Calu3 (cell line): Measurements from ENCODE around the gene ATG9B. TPM values are rescaled to one million over a fixed set of nuclear protein-coding genes. Genes with fewer than 3 reads are reported as not detected.

Experiments used
- BruUV-seq: library from RNA; stranded (reverse); fragments of 400-500 nt; replicated peaks from 2 replicates; lab custom pipeline; 2021; lab: Mats Ljungman, UMichigan
- CTCF ChIA-PET: fragments of 300-600 bp; sonication (Branson Sonifier 250); formaldehyde crosslinking; loops from one replicate; lab custom pipeline; 2022; ENCODE audit warnings: antibody characterized with exemption; lab: Charles Lee
- DNase-seq: peaks from one replicate; pipeline ENCODE4 v3.0.0; 2022
- H3K27ac Mint-ChIP-seq: one replicate; pipeline ENCODE4 v1.8.0; 2022; ENCODE audit warnings: mixed read lengths; ENCODE audit not compliant: unreplicated experiment
- H3K27me3 Mint-ChIP-seq: one replicate; pipeline ENCODE4 v1.8.0; 2022; ENCODE audit warnings: mixed read lengths; ENCODE audit not compliant: unreplicated experiment
- H3K36me3 Mint-ChIP-seq: one replicate; pipeline ENCODE4 v1.8.0; 2022; ENCODE audit warnings: mild to moderate bottlenecking, moderate library complexity, mixed read lengths; ENCODE audit not compliant: insufficient read depth, unreplicated experiment
- H3K4me1 Mint-ChIP-seq: one replicate; pipeline ENCODE4 v1.8.0; 2022; ENCODE audit warnings: mild to moderate bottlenecking, low read depth, mixed read lengths; ENCODE audit not compliant: unreplicated experiment
- H3K4me3 Mint-ChIP-seq: one replicate; pipeline ENCODE4 v1.8.0; 2022; ENCODE audit warnings: mild to moderate bottlenecking, low read depth, moderate library complexity, mixed read lengths; ENCODE audit not compliant: unreplicated experiment
- H3K9me3 Mint-ChIP-seq: one replicate; pipeline ENCODE4 v1.8.0; 2022; ENCODE audit warnings: low read depth, mixed read lengths; ENCODE audit not compliant: unreplicated experiment
- CTCF ChIP-seq: fragments of 200-600 bp; IDR thresholded peaks from one replicate; pipeline ENCODE4 v1.8.0; 2022; ENCODE audit warnings: antibody characterized with exemption; ENCODE audit not compliant: unreplicated experiment
- intact Hi-C: fragments of 100-400 bp; cut with micrococcal nuclease; formaldehyde crosslinking; loops from one replicate; pipeline ENCODE4 v1.10.0; 2022; ENCODE audit not compliant: unreplicated experiment
- total RNA-seq: library from RNA; stranded (reverse); gene quantifications from 2 replicates; pipeline ENCODE4 v1.2.3, GENCODE V29; 2022

The ATG9B gene
- total RNA-seq, 1 experiment from 2014 or later: 7.9 TPM

DNA sequence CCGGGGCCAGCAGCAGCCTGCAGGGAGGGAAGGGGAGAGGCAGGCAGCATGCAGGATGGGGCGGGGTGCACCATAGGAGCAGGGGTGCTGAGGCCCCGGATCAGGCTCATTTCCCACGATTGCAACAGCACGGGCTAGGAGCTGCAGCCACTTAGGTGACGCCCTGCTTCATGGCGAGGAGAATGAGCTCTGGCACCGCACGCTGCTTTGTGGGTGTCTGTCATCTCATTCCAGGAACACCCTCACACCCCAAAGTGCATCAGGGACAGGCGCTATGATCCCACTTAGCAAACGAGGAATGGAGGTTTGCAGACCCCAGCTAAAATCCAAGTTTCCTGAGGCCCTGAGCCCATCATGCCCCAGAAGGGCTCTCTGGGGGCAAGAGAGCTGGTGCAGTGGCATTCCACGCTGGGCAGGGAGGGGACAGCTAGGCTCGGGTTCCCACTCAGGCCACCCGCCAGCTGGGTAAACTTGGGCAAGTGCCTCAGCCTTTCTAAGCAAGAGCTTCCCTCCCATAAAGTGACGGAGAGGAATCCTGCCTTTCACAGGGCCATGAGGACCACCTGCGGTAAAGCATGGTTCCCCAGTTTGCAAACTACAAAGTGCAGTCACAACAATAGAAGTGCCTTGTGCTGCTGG, 55.4 kb downstream of the ATG9B start:
- intact Hi-C loops: loop anchor here (10.0 kb wide), 1 partner anchor 56 kb away; the partner anchor contains the start of genes ABCB8 and ATG9B

GRCh38 chr7:150968056-150968733, 56.1 kb downstream of the ATG9B start:
- CTCF ChIA-PET: interaction anchor here (0.8 kb wide), 1 partner anchor 51 kb away, joined by 5 read pairs; no protein-coding TSS in a partner anchor
- Mint-ChIP-seq H3K4me3 (no peak overlapping the region), H3K4me1 (no peaks in the 10 kb centered on the region), H3K27me3 (peaks cover 95% of the 10 kb centered on the region), H3K36me3 (peaks cover 4% of the 10 kb centered on the region), H3K27ac (no peak overlapping the region), H3K9me3 (no peaks in the 10 kb centered on the region)
- no TSS peak for BruUV-seq
- intact Hi-C loops: loop anchor here (10.0 kb wide), 1 partner anchor 57 kb away; the partner anchor contains the start of genes ABCB8 and ATG9B
- no peak for TF ChIP-seq CTCF
- DNase-seq: no peak

More for the DNA sequence above, 55.4 kb downstream of the ATG9B start:
- no peaks in the 10 kb centered on the region for H3K9me3 Mint-ChIP-seq
- no peak for DNase-seq
- no peaks in the 10 kb centered on the region for H3K4me1 Mint-ChIP-seq
- peaks cover 99% of the 10 kb centered on the region for H3K27me3 Mint-ChIP-seq
- H3K36me3 Mint-ChIP-seq: peaks cover 4% of the 10 kb centered on the region
- no peak for TF ChIP-seq CTCF
- H3K4me3 Mint-ChIP-seq: no peak overlapping the region
- H3K27ac Mint-ChIP-seq: no peak overlapping the region
- no TSS peak for BruUV-seq
- CTCF ChIA-PET: interaction anchor here (0.6 to 0.8 kb wide), 2 partner anchors 50 to 138 kb away, joined by 4 to 5 read pairs; no protein-coding TSS in a partner anchor

GRCh38 chr7:150967349-150967748, 56.9 kb downstream of the ATG9B start:
- H3K4me3 Mint-ChIP-seq: no peak overlapping the region
- CTCF ChIA-PET: interaction anchor here (0.6 kb wide), 1 partner anchor 25 kb away, joined by 4 read pairs; no protein-coding TSS in a partner anchor
- no peak for TF ChIP-seq CTCF
- intact Hi-C loops: loop anchor here (10.0 kb wide), 1 partner anchor 57 kb away; the partner anchor contains the start of genes ABCB8 and ATG9B
- no peaks in the 10 kb centered on the region for H3K4me1 Mint-ChIP-seq
- peaks cover 95% of the 10 kb centered on the region for H3K27me3 Mint-ChIP-seq
- no peak for DNase-seq
- no peak overlapping the region for H3K27ac Mint-ChIP-seq
- no TSS peak for BruUV-seq
- H3K36me3 Mint-ChIP-seq: peaks cover 4% of the 10 kb centered on the region
- H3K9me3 Mint-ChIP-seq: no peaks in the 10 kb centered on the region

DNA sequence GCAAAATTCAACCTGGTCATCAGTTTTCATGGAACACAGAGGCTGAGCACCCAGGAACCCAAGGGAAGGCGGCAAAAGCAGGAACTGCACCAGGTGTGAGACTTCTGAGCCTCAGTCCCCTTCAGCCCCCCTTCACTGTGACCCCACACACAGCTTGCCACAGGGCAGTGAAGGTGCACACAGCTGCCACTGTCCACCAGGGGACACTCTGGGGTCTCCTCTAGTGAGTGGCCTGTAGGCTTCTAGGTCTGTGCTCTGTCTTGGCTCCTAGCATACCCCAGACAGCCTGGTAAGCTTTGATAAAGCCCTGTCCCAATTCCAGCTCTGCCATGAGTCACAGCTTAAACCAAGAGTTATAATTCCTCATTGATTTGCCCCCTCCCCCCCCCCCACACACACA, 58.3 kb downstream of the ATG9B start:
- H3K36me3 Mint-ChIP-seq: peaks cover 4% of the 10 kb centered on the region
- TF ChIP-seq CTCF: peak; percentile 29
- intact Hi-C loops: loop anchor here (10.0 kb wide), 1 partner anchor 59 kb away; the partner anchor contains the start of genes ABCB8 and ATG9B
- no TSS peak for BruUV-seq
- no peak overlapping the region for H3K4me3 Mint-ChIP-seq
- no peaks in the 10 kb centered on the region for H3K4me1 Mint-ChIP-seq
- no peak overlapping the region for H3K27ac Mint-ChIP-seq
- H3K27me3 Mint-ChIP-seq: peaks cover 89% of the 10 kb centered on the region
- H3K9me3 Mint-ChIP-seq: no peaks in the 10 kb centered on the region
- peak; percentile 30 for DNase-seq
- CTCF ChIA-PET: no interaction called here
